Natural killer cell treated with Interleukin-12 subunit alpha and Interleukin-12 subunit beta and Interleukin-15 and Interleukin-18, amount 100 ng/mL, for 72 hours (primary cell): ENCODE results near the gene C1QBP. TPM values are rescaled to one million over a fixed set of nuclear protein-coding genes. Genes with fewer than 3 reads are reported as not detected.
"Not testable (repeated sequence)": the region's sequence is repeated elsewhere in the genome, so short reads cannot be mapped to it uniquely, and the experiment has no call there.

ENCODE experiments used
- ATAC-seq, 2 donors: fragments of 150-1000 bp; cut with Tn5 transposase in 1 of 2; sonication (Bioruptor Pico), chemical (Tn5 transposase) in 1 of 2; 2 replicates each; pipeline ENCODE4 v1.10.0; 2021
- DNase-seq: peaks from one replicate; pipeline ENCODE4 v3.0.0; 2022; ENCODE audit warnings: low spot score
- H3K27ac Mint-ChIP-seq, 2 donors: 1 replicate in 1 of 2; 2 replicates in 1 of 2; pipeline ENCODE4 v1.8.0; 2022; ENCODE audit warnings: mixed read lengths in 2 of 2, mild to moderate bottlenecking in 1 of 2, moderate library complexity in 1 of 2
- H3K27me3 Mint-ChIP-seq, 2 donors: 1 replicate in 1 of 2; 2 replicates in 1 of 2; pipeline ENCODE4 v1.8.0; 2022; ENCODE audit warnings: mixed read lengths in 2 of 2
- H3K36me3 Mint-ChIP-seq: one replicate; pipeline ENCODE4 v1.8.0; 2022; ENCODE audit warnings: mixed read lengths
- H3K4me1 Mint-ChIP-seq, 2 donors: 1 replicate in 1 of 2; 2 replicates in 1 of 2; pipeline ENCODE4 v1.8.0; 2022; ENCODE audit warnings: low read depth in 2 of 2, mixed read lengths in 2 of 2, mild to moderate bottlenecking in 1 of 2
- H3K4me3 Mint-ChIP-seq: one replicate; pipeline ENCODE4 v1.8.0; 2022; ENCODE audit warnings: mixed read lengths
- H3K9me3 Mint-ChIP-seq: 2 replicates; pipeline ENCODE4 v1.8.0; 2022; ENCODE audit warnings: mixed read lengths
- total RNA-seq, 2 donors: library from RNA; stranded (reverse); gene quantifications; one replicate each; pipeline ENCODE4 v1.2.3, GENCODE V29; 2022

Gene C1QBP
- total RNA-seq, 2 donors from 2014 or later, result 173 to 271 TPM

GRCh38 chr17:5464717-5465507 lies 26.0 kb upstream of the C1QBP start:
- DNase-seq (no peak), ATAC-seq (no peak)
- H3K4me3 Mint-ChIP-seq, result no peak overlapping the region
- H3K27me3 Mint-ChIP-seq, result no peaks in the 10 kb centered on the region
- H3K27ac Mint-ChIP-seq, result no peak overlapping the region
- H3K9me3 Mint-ChIP-seq, result no peaks in the 10 kb centered on the region
- H3K4me1 Mint-ChIP-seq, result peaks cover 24 to 37% of the 10 kb centered on the region in 2 donors
- H3K36me3 Mint-ChIP-seq, result peaks cover 18% of the 10 kb centered on the region

GRCh38 chr17:5446786-5447185 lies 7.8 kb upstream of the C1QBP start:
- no peaks in the 10 kb centered on the region for H3K9me3 Mint-ChIP-seq
- H3K27me3 Mint-ChIP-seq, result no peaks in the 10 kb centered on the region
- ATAC-seq, result no peak
- no peak for DNase-seq
- no peaks in the 10 kb centered on the region for H3K4me1 Mint-ChIP-seq
- no peak overlapping the region for H3K4me3 Mint-ChIP-seq
- H3K27ac Mint-ChIP-seq, result no peak overlapping the region
- peaks cover 24% of the 10 kb centered on the region for H3K36me3 Mint-ChIP-seq

- no peak for DNase-seq
- Mint-ChIP-seq H3K4me1 (peaks cover 6 to 9% of the 10 kb centered on the region in 2 donors), H3K4me3 (no peak overlapping the region), H3K36me3 (peaks cover 15% of the 10 kb centered on the region), H3K9me3 (no peaks in the 10 kb centered on the region), H3K27ac (no peak overlapping the region), H3K27me3 (no peaks in the 10 kb centered on the region)
- ATAC-seq, result no peak
Observed at GRCh38 chr17:5444209-5444608, 5.3 kb upstream of the C1QBP start.

- peaks cover 8 to 10% of the 10 kb centered on the region in 2 donors for H3K4me1 Mint-ChIP-seq
- H3K27ac Mint-ChIP-seq, result no peak overlapping the region
- no peaks in the 10 kb centered on the region for H3K9me3 Mint-ChIP-seq
- peaks cover 15% of the 10 kb centered on the region for H3K36me3 Mint-ChIP-seq
- no peak for ATAC-seq
- no peak overlapping the region for H3K4me3 Mint-ChIP-seq
- DNase-seq, result no peak
- no peaks in the 10 kb centered on the region for H3K27me3 Mint-ChIP-seq
Observed at GRCh38 chr17:5443728-5444127, 4.8 kb upstream of the C1QBP start.

GRCh38 chr17:5439446-5439764 lies 450 bp upstream of the C1QBP start:
- Mint-ChIP-seq H3K36me3 (peaks cover 16% of the 10 kb centered on the region), H3K27me3 (no peaks in the 10 kb centered on the region), H3K27ac (peak overlapping the region; percentile 87 to 95), H3K9me3 (no peaks in the 10 kb centered on the region), H3K4me1 (peaks cover 26 to 35% of the 10 kb centered on the region in 2 donors), H3K4me3 (peak overlapping the region; percentile 82)
- ATAC-seq (no peak), DNase-seq (no peak)

GRCh38 chr17:5437721-5438317 lies 1.1 kb downstream of the C1QBP start:
- Mint-ChIP-seq H3K9me3 (no peaks in the 10 kb centered on the region), H3K27ac (peak overlapping the region; percentile 87 to 92), H3K4me1 (peaks cover 26 to 35% of the 10 kb centered on the region in 2 donors), H3K36me3 (peaks cover 16% of the 10 kb centered on the region), H3K4me3 (peak overlapping the region; percentile 93), H3K27me3 (no peaks in the 10 kb centered on the region)
- ATAC-seq (no peak), DNase-seq (no peak)

GRCh38 chr17:5435781-5436315 lies 3.1 kb downstream of the C1QBP start:
- H3K9me3 Mint-ChIP-seq, ATAC-seq, DNase-seq, H3K27me3 Mint-ChIP-seq: not testable (repeated sequence)
- H3K27ac Mint-ChIP-seq, result peak overlapping the region; percentile 43 to 53
- peaks cover 29 to 37% of the 10 kb centered on the region in 2 donors for H3K4me1 Mint-ChIP-seq
- peaks cover 24% of the 10 kb centered on the region for H3K36me3 Mint-ChIP-seq
- peak overlapping the region; percentile 66 for H3K4me3 Mint-ChIP-seq

GRCh38 chr17:5434984-5435383 lies 4.0 kb downstream of the C1QBP start:
- DNase-seq, result no peak
- Mint-ChIP-seq H3K36me3 (peaks cover 29% of the 10 kb centered on the region), H3K9me3 (no peaks in the 10 kb centered on the region), H3K27me3 (no peaks in the 10 kb centered on the region), H3K4me1 (peaks cover 33 to 42% of the 10 kb centered on the region in 2 donors), H3K27ac (peak overlapping the region in 1 of 2 donors; percentile 44), H3K4me3 (peak overlapping the region; percentile 38)
- ATAC-seq, result no peak

GRCh38 chr17:5431949-5432556 lies 6.9 kb downstream of the C1QBP start:
- peaks cover 14 to 21% of the 10 kb centered on the region in 2 donors for H3K4me1 Mint-ChIP-seq
- DNase-seq (no peak), ATAC-seq (no peak)
- H3K27ac Mint-ChIP-seq, result no peak overlapping the region
- no peaks in the 10 kb centered on the region for H3K9me3 Mint-ChIP-seq
- no peak overlapping the region for H3K4me3 Mint-ChIP-seq
- H3K36me3 Mint-ChIP-seq, result peaks cover 32% of the 10 kb centered on the region
- H3K27me3 Mint-ChIP-seq, result no peaks in the 10 kb centered on the region

GRCh38 chr17:5431234-5431633 lies 7.7 kb downstream of the C1QBP start:
- not testable (repeated sequence) for H3K27me3 Mint-ChIP-seq, H3K9me3 Mint-ChIP-seq, ATAC-seq, DNase-seq, H3K4me3 Mint-ChIP-seq
- peaks cover 11 to 16% of the 10 kb centered on the region in 2 donors for H3K4me1 Mint-ChIP-seq
- H3K36me3 Mint-ChIP-seq, result peaks cover 30% of the 10 kb centered on the region
- peak overlapping the region; percentile 10 to 57 for H3K27ac Mint-ChIP-seq

GRCh38 chr17:5430413-5430999 lies 8.4 kb downstream of the C1QBP start:
- peaks cover 11 to 13% of the 10 kb centered on the region in 2 donors for H3K4me1 Mint-ChIP-seq
- H3K9me3 Mint-ChIP-seq, result no peaks in the 10 kb centered on the region
- no peak for DNase-seq
- no peak for ATAC-seq
- H3K27me3 Mint-ChIP-seq, result no peaks in the 10 kb centered on the region
- no peak overlapping the region for H3K4me3 Mint-ChIP-seq
- peak overlapping the region; percentile 10 to 57 for H3K27ac Mint-ChIP-seq
- peaks cover 26% of the 10 kb centered on the region for H3K36me3 Mint-ChIP-seq

GRCh38 chr17:5429191-5429887 lies 9.6 kb downstream of the C1QBP start:
- H3K27me3 Mint-ChIP-seq, result no peaks in the 10 kb centered on the region
- H3K36me3 Mint-ChIP-seq, result peaks cover 26% of the 10 kb centered on the region
- no peak overlapping the region for H3K4me3 Mint-ChIP-seq
- H3K27ac Mint-ChIP-seq, result peak overlapping the region in 1 of 2 donors; percentile 10
- no peaks in the 10 kb centered on the region for H3K9me3 Mint-ChIP-seq
- H3K4me1 Mint-ChIP-seq, result peaks cover 7 to 8% of the 10 kb centered on the region in 2 donors
- DNase-seq, result no peak
- no peak for ATAC-seq

- Mint-ChIP-seq H3K4me3 (no peak overlapping the region), H3K4me1 (peaks cover 12 to 17% of the 10 kb centered on the region in 2 donors), H3K9me3 (no peaks in the 10 kb centered on the region), H3K36me3 (peaks cover 23% of the 10 kb centered on the region), H3K27ac (no peak overlapping the region), H3K27me3 (no peaks in the 10 kb centered on the region)
- ATAC-seq (no peak), DNase-seq (no peak)
Observed at GRCh38 chr17:5425826-5426225, 13.1 kb downstream of the C1QBP start.
